ENCODE results near the gene GPR141. TPM values are rescaled to one million over a fixed set of nuclear protein-coding genes. Genes with fewer than 3 reads are reported as not detected.

Gene GPR141
- total RNA-seq, 4 donors from 2014 or later, result 0.80 to 2.0 TPM; not detected in 2

GRCh38 chr7:37756797-37757551, 73.4 kb downstream of the GPR141 start:
- Histone ChIP-seq H3K27ac (no peak overlapping the region), H3K36me3 (no peaks in the 10 kb centered on the region), H3K4me3 (no peak overlapping the region), H3K4me1 (no peaks in the 10 kb centered on the region), H3K27me3 (no peaks in the 10 kb centered on the region), H3K9me3 (no peaks in the 10 kb centered on the region)
- WGBS, result 73% methylated on average over 5 of the region's 5 CpGs
- no peak for DNase-seq (ENCODE audit: low spot score in 2 of 2)
- TF ChIP-seq POLR2AphosphoS5 (IDR thresholded peaks at IDR 0.05) (no peak), EP300 (IDR thresholded peaks at IDR 0.05) (no peak), POLR2A (IDR thresholded peaks at IDR 0.05) (no peak)
- TF ChIP-seq, protein P1, sequence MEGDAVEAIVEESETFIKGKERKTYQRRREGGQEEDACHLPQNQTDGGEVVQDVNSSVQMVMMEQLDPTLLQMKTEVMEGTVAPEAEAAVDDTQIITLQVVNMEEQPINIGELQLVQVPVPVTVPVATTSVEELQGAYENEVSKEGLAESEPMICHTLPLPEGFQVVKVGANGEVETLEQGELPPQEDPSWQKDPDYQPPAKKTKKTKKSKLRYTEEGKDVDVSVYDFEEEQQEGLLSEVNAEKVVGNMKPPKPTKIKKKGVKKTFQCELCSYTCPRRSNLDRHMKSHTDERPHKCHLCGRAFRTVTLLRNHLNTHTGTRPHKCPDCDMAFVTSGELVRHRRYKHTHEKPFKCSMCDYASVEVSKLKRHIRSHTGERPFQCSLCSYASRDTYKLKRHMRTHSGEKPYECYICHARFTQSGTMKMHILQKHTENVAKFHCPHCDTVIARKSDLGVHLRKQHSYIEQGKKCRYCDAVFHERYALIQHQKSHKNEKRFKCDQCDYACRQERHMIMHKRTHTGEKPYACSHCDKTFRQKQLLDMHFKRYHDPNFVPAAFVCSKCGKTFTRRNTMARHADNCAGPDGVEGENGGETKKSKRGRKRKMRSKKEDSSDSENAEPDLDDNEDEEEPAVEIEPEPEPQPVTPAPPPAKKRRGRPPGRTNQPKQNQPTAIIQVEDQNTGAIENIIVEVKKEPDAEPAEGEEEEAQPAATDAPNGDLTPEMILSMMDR (IDR thresholded peaks at IDR 0.05), result no peak

DNA sequence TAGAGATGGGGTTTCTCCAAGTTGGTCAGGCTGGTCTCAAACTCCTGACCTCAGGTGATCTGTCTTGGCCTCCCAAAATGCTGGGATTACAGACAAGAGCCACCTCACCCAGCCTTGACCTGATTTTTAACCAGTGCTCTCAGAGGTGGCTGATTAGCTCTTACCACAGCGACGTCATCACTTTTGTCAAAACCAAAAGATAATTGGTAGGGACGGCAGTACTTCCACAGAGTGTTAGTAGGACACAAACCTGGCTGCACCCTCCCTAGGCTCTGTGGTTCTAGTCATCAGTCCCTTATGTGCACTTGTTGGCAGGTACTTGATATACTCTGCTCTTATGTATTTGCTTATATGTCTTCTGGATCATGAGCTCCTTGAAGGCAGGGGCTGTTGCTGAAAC, 74.0 kb downstream of the GPR141 start:
- Histone ChIP-seq H3K27me3 (no peaks in the 10 kb centered on the region), H3K9me3 (no peaks in the 10 kb centered on the region), H3K27ac (no peak overlapping the region), H3K4me3 (no peak overlapping the region), H3K4me1 (no peaks in the 10 kb centered on the region), H3K36me3 (no peaks in the 10 kb centered on the region)
- TF ChIP-seq, protein P1 (IDR thresholded peaks at IDR 0.05), result no peak
- TF ChIP-seq POLR2AphosphoS5 (IDR thresholded peaks at IDR 0.05), result no peak
- no peak for TF ChIP-seq EP300 (IDR thresholded peaks at IDR 0.05)
- TF ChIP-seq POLR2A (IDR thresholded peaks at IDR 0.05), result no peak
- 90% methylated on average over 3 of the region's 3 CpGs for WGBS
- no peak for DNase-seq (ENCODE audit: low spot score in 2 of 2)

- DNase-seq (ENCODE audit: low spot score in 2 of 2), result no peak
- H3K4me3 ChIP-seq, result no peak overlapping the region
- TF ChIP-seq POLR2AphosphoS5 (IDR thresholded peaks at IDR 0.05) (no peak), POLR2A (IDR thresholded peaks at IDR 0.05) (no peak)
- TF ChIP-seq, protein P1 (IDR thresholded peaks at IDR 0.05), result no peak
- no peak overlapping the region for H3K27ac ChIP-seq
- no peaks in the 10 kb centered on the region for H3K4me1 ChIP-seq
- H3K36me3 ChIP-seq, result no peaks in the 10 kb centered on the region
- 44% methylated on average over 3 of the region's 3 CpGs for WGBS
- H3K9me3 ChIP-seq, result no peaks in the 10 kb centered on the region
- H3K27me3 ChIP-seq, result no peaks in the 10 kb centered on the region
These were observed 75.0 kb downstream of the GPR141 start for GRCh38 chr7:37758501-37759045.

GRCh38 chr7:37759526-37759925, 76.0 kb downstream of the GPR141 start:
- TF ChIP-seq, protein P1 (IDR thresholded peaks at IDR 0.05), result no peak
- no peak for TF ChIP-seq POLR2AphosphoS5 (IDR thresholded peaks at IDR 0.05)
- no peak for TF ChIP-seq POLR2A (IDR thresholded peaks at IDR 0.05)
- no peak for TF ChIP-seq EP300 (IDR thresholded peaks at IDR 0.05)
- no peaks in the 10 kb centered on the region for H3K36me3 ChIP-seq
- no peak overlapping the region for H3K27ac ChIP-seq
- DNase-seq (ENCODE audit: low spot score in 2 of 2), result no peak
- H3K4me1 ChIP-seq, result no peaks in the 10 kb centered on the region
- no peaks in the 10 kb centered on the region for H3K9me3 ChIP-seq
- WGBS, result 70% methylated on average over 5 of the region's 5 CpGs
- no peak overlapping the region for H3K4me3 ChIP-seq
- no peaks in the 10 kb centered on the region for H3K27me3 ChIP-seq

GRCh38 chr7:37765421-37765829, 81.9 kb downstream of the GPR141 start:
- no peak for TF ChIP-seq EP300 (IDR thresholded peaks at IDR 0.05)
- no peak for TF ChIP-seq POLR2AphosphoS5 (IDR thresholded peaks at IDR 0.05)
- no peak for TF ChIP-seq POLR2A (IDR thresholded peaks at IDR 0.05)
- TF ChIP-seq, protein P1 (IDR thresholded peaks at IDR 0.05), result no peak
- no peak overlapping the region for H3K27ac ChIP-seq
- no peaks in the 10 kb centered on the region for H3K27me3 ChIP-seq
- H3K36me3 ChIP-seq, result no peaks in the 10 kb centered on the region
- WGBS, result 81% methylated on average over 4 of the region's 4 CpGs
- no peak overlapping the region for H3K4me3 ChIP-seq
- DNase-seq (ENCODE audit: low spot score in 2 of 2), result no peak
- H3K9me3 ChIP-seq, result no peaks in the 10 kb centered on the region
- H3K4me1 ChIP-seq, result no peaks in the 10 kb centered on the region

All from suprapubic skin (tissue), 4 donors.